Colon (tissue), 2 donors: ENCODE data around the gene CACNA1E.

Experiments used
- FAIRE-seq: peaks from 2 replicates; lab custom pipeline; 2012; peaks lifted over from hg19 to GRCh38; lab: Jason Lieb, UNC
- donor health status: control.
- donor health status: control.

CACNA1E gene

DNA sequence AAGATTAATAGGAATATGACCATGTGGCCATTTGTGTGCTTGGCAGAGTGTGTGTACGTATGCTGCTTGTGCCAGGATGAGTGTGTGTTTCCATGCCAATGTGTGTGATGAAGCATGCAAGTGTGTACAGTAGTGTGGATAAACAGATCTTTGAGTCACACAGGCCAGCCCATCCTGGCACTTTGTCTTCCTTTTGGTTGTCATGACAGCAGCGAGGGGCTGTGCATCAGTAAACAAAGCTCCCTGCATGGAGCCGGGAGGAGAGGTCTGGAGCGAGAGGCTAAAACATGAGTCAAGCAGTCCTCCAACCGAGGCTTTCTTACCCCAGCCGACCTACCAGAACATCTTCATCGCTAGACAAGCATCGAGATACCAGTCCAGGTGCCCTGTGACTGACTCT is 221.2 kb downstream of the CACNA1E start:
- FAIRE-seq, result no peak

DNA sequence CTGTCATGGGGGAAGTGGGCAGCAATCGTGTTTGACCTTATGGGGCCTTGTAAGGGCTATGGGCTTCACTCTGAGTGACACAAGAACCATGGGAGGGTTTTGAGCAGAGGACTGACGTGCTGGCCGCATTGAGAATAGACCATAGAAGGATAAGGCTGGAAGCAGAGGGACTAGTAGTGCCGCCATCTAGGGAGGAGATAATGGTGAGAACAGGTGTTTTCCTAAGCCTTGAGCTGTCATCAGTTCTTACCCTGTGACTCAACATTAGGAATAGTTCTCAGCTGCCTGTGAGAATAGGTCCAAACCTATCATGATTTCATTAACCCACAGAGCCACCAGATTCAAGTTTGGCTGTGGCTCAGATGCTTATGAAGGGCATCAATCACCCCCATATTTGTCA is 228.5 kb downstream of the CACNA1E start:
- no peak for FAIRE-seq

DNA sequence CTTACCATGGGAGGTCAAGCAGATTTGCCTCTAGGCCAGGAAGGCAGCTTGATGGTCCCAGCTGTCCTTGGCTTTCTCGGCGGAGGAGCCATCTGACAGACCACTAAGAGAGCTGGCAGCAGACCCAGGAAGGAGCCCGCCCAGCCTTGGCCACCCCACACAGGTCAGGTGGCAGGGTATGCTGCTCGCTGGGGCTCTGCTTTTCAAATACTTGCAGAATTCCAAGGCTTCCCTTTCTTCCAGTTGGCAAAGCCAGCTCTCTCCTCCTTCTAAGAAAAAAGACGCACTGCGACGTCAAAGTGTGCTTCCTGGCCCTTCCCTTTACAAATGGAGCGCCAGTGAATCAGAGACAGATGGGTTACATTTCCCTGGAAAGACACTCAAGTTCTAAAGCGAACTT is 229.4 kb downstream of the CACNA1E start:
- FAIRE-seq, result no peak

DNA sequence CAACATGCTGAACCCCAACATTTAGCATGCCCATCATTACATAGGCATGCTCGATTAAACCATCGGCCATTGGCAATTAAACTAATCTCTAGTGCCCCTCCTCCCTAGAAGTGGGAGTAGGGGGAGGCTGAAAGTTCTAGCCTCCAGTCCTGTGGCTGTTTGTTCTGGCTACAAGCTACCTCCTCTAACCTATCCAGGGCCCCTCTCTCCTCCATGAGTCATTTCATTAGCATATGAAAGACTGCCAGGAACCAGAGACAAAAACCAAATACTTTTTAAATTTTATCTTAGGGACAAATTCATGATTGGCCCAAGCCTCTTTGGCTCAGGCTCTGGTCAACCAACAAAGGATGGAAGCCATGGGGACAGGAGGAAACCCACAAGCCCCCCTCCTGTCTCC is 231.1 kb downstream of the CACNA1E start:
- FAIRE-seq, result no peak

DNA sequence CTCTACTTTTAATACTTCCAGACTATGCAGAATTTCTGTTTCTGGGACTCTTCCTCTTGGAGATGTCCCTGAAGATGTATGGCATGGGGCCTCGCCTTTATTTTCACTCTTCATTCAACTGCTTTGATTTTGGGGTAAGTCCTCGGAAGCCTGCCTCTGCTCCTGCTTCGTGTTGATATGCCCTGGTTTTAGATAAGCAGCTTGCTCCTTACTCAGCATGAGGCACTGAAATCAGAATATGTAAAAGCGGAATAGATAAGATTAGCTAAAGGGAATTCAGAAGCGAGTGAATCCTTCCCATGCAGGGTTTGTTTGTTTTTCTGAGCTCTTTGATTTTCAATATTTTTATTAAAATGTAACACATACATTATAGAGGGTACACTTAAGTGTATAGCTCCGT is 234.7 kb downstream of the CACNA1E start:
- no peak for FAIRE-seq

DNA sequence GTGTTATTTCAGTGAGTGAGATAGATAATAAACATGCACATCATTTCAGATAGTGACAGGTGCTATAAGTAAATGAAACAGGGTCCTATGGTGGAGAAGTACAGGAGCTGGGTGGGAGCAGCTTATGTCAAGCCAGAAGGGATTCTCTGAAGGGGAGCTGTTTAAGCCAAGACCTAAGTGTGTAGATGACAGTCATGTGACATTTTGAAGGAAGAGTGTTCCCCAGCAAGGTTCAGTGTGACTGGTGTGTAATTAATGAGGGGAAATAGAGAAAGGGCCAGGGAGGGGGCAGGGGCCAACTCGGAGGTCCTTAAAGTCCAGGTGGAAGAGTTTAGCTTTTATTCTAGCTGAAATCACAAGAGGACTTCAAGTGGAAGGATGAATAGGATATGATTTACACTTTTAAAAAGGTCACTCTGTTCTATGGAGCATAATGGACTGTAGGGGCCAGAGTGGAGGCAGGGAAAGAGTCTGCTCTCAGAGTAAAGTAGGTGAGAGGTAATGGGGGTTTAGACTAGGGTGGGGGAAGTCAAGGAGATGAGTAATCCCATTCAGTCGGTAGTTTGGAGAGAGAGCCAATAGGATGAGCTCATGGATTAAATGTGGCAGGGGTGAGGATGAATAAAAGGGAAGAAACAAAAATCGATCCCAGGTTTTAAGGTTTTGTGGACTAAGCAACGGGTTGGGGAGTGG is 243.1 kb downstream of the CACNA1E start:
- no peak for FAIRE-seq

DNA sequence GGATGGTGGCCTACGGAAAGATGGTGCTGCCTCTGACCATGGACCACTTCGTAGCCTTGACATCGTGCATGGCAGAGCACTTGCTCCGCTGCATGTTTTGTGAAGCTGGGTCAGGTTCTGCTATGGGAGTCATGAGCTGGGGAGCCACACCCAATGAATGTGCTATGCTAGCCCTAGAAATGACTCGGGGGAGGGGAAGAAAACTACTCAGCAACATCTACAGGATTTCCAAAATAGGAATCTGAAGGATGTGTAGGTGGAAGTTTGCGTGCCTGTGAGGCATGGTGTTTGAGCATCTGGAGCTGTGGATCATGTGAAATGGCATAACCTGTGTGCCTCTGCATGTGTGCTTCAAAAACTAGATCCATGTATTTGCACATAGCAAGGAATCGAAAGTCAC is 247.3 kb downstream of the CACNA1E start:
- FAIRE-seq, result no peak

DNA sequence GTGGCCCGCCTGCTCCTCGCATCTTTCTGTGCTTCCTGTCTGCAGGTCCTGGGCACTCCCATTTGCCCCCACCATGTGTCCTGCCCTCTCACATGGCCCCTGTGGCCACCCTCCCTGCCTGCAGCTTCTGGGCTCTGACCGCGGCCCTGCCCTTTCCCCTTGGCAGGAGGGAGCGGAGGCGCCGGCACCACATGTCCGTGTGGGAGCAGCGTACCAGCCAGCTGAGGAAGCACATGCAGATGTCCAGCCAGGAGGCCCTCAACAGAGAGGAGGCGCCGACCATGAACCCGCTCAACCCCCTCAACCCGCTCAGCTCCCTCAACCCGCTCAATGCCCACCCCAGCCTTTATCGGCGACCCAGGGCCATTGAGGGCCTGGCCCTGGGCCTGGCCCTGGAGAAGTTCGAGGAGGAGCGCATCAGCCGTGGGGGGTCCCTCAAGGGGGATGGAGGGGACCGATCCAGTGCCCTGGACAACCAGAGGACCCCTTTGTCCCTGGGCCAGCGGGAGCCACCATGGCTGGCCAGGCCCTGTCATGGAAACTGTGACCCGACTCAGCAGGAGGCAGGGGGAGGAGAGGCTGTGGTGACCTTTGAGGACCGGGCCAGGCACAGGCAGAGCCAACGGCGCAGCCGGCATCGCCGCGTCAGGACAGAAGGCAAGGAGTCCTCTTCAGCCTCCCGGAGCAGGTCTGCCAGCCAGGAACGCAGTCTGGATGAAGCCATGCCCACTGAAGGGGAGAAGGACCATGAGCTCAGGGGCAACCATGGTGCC is 249.1 kb downstream of the CACNA1E start:
- no peak for FAIRE-seq

DNA sequence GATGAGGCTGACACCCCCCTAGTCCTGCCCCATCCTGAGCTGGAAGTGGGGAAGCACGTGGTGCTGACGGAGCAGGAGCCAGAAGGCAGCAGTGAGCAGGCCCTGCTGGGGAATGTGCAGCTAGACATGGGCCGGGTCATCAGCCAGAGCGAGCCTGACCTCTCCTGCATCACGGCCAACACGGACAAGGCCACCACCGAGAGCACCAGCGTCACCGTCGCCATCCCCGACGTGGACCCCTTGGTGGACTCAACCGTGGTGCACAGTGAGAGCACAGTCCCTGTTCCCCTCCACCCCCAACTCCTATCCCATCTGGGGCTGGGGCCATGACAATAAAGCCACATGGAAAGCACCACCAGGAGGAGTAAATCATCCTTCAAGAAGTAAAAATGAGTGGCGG is 250.2 kb downstream of the CACNA1E start:
- no peak for FAIRE-seq

DNA sequence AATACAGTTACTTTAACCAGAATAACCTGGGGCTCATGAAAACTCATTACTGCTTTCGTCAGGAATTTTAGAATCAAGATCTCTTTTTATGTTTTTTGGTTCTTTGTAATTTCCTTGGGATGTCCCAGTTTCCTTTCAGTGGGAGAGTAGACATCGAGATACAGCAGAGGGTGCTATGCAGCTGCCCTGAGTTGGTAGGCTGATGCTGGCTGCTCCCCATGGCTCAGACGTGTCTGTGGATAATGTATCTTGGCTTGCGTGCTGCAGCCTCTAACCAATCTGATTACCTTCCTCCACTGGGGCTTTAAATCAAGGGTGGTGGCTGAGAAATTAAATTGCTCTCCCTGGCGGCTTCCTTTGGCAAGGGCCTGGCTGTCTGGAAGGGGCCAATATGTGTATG is 253.7 kb downstream of the CACNA1E start:
- no peak for FAIRE-seq

DNA sequence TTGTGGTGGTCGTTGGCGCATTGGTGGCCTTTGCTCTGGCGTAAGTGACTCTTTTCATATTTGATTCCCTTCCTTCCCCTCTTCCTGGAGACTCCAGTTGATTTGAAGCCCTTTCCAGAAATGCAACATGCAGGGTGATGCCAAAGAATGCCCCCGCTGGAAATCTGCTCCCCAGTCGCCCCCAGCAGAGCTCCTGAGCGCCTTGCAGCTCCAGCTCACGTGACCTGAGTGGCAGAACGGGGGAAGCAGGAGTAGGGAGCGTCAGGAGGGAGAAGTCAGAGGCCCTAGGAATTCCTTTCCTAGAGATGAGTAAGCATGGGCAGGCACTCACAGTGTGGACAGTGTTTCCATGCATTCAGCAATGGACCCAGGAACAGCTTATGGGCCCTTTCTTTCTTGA is 255.9 kb downstream of the CACNA1E start:
- no peak for FAIRE-seq

DNA sequence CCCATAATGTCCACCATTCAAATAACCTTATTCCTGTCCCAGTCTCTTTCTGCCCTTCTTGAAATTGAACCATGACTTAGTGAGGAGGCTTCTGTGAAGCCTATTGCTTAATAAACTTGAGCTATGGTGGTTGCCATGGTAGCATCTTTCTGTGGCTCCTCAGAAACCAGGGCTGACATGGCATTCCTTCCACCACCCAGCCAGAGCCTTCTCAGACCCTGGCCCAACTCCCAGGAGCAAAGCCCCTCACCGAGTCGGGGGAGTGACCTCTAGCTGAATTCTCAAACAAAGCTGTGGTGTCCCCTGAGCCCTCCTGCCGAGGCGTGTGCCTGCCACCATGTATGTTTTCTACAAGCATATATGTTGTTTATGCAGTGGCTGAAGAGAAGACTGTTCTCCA is 259.1 kb downstream of the CACNA1E start:
- no peak for FAIRE-seq

DNA sequence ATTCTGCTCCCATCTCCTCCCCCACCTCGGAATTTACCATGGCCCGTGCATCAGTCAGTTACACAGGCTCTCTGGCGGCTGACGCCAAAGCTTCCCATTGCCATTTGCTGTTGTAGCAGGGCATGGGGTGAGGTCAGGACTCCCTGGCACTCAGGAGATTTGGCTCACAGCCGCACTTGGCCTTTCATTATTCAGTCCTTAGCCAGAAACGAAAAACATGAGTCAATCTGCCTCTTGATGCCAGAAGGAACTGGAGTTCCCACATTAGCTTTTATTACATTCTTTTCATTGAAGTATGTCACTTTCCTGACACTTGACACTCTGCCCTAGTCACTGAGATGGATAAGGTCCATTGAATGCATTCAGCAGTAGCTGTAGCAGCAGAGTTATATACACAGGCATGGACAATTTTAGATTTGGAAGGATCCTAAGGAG is 260.6 kb downstream of the CACNA1E start:
- FAIRE-seq, result no peak

DNA sequence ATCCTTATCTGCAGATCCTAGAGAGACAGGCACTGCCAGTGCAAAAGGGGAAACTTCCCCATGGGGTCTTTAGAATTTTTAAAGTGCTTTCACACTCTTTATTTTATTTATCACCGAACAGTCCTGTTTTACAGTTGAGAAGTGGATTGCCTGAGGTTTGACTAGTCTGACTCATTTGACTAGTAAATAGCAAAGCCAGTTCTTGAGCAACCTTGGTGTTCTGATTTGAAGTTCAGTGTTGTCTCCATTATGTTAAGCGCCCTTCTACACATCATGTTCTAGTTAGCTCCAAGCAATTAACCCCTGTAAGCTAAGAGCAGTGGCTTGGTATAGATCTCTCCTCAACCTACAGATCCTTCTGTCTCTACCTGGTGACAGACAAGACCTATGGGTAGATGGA is 262.9 kb downstream of the CACNA1E start:
- no peak for FAIRE-seq

DNA sequence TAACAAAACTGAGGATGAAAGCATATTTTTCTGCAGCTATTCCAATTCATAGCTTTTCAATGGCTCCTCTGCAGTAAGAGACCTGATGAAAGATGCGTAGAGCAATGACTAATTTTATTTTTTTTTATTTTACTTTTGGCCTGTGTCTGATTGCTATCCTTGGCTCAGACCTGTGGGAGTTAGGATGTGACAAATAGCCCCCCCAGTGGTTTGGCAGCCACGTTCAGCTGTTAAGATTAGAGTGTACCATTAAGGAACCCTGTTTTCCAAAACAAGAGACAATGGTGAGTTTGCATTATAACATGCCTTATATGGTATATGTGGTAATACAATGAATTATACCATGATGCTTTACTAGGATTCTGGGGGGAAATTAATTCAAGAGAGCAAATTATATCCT is 264.7 kb downstream of the CACNA1E start:
- FAIRE-seq, result no peak

DNA sequence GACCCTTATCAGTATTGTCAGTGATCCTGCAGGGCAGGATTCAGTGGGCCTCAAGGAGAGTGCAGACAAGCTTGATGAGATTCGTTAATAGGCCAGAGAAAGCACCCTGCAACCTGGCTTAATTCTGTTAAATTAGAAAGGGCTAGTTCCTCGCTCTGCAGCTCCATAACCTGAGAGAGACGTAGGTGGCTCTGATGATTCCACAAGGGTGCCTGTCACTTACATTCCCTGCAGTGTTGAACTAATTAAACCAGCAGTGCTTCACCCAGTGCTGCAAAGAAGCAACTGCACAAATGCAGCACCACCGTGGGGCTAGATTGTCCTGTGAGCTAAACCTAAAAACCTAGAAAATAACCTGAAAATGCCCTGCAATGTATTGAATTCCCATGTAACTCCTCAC is 270.8 kb downstream of the CACNA1E start:
- FAIRE-seq, result no peak

DNA sequence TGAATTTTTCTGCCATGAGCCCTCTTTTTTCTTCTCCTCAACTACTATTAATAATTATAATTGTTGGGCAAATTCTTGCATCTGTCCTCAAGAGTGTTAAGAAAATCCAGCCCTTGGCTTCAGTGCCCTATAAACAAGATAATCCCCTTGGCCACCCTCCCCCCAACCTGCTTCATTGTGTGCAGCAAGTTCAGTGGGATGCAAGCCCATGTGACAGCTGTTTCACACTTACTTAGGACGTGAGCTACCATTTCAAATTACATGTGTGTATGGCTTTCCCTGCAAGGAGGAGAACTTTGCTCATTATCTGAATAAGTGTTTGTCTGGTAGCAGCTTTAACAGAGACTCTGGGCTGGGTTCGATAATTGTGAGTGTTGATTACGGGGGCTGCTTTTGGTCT is 276.2 kb downstream of the CACNA1E start:
- no peak for FAIRE-seq

DNA sequence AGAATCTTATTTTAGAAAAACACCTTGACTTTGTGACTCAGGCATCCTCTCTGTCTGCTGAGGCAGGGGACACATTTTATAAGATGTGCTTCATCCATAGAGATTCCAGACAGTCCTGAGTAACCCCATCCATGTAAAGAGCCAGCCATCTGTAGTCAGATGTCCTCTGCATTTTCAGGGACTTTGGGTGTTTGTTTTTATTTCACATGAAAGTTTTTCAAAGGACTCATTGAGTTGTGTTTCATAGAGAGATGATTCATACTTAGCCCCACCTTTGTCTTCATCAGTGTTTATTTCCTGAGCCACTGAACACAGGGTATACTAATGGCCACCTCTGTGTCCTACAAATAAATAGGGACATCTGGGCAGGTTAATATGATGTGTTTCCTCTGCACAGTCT is 280.4 kb downstream of the CACNA1E start:
- FAIRE-seq, result no peak

DNA sequence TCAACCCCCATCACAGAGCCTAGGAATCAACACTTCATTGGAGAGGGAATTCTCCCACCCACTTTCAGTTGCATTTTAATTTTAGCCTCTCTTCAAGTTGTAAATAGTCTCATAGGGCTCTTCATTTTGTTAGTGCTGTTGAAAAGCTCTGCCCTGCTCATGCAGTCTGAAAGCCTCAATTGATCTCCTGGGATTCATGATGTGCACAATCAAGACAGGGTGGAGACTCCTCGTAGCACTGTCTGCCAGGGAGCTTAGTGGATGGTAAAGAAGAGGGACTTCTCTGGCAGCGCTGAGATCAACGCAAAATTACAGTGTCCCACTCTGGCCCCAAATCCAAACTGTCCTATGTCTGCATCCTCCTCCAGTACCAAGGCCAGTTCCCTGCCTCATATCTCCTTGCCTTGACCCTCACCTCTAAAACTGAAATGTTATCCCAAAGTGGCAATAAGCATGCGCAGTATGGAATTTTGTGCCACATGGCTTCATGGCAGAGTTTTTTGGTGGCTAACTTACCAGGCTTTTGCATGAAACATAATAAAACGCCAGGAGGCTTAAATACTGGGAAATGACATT is 282.2 kb downstream of the CACNA1E start:
- FAIRE-seq, result no peak

DNA sequence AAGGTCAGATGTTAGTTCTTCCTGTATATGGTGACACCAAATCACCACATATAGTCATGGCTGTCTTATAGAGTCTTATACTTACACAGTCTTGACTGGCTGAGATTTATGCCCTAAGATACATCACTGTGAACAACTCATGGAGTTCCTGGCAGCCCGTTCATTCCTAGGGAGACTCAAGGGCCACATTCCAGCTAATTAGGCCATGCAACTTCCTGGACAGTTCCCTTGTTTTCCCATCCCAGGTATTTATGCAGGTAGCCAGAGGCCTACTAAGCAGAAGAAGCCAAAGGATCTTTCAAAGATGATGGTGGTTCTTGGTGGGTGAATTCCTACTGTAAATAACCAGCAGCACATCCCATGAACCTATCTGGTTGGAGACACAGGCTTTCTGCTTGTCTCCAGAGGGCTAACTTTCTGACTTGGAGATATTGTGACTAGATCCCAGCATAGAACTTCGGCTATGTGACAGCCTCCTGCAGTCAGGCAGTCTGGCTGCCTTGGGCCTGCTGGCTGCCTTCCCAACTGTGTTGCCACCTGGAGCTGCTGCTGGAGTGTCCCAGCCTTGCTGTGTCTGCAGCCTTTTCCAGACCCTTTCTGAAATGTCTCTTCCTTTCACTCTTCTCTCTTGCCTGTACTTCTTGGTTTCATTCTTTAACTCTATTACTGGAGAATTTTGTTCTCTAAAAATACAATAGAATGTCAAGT is 283.8 kb downstream of the CACNA1E start:
- FAIRE-seq, result no peak

DNA sequence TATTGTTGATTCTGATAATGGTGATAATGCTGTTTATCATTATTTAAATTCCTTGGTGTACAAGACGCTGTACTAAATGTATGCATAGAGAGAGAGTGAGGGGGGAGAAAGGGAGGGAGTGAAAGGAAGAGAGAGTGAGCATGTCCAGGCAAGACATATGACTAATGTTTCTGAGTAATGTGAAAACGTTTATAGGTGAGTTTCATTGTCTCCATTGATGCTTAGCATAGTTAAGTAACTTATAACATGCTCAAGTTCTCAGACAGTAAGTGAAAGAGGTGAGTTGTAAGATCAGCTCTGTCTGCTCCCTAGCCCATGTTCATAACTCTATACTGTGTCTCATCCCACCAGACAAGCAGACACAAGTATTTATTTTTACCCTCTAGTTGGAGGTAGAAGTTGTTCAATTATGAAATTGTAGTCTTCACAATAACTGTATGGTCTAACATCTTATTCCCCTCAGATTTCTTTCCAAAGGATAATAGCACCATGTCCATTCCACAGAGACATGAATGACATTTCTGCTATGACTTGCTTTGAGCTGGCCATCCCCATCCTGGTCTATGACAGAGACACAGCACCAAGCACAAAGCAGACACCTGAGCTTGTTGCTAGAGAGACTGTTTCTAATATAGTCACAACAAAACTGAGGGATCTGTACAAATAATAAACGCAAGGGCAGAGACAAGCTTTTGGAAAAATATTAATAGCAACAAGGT is 285.1 kb downstream of the CACNA1E start:
- FAIRE-seq, result no peak

DNA sequence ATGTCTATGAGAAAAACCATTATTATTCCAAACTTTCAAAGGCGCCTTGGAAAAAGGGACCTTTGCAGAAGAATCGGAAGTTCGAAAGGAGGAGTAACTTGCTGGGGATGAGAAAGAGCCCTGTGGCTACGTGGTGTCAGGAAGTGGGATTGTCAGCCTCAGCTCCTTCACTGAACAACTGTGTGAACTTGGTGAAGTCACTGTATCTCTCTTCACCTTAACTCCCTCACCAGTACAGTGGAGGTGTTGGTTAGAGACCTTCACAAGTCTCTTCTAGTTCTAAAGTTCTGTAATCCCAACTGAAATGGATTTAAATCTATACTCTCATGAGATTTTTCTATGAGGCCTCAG is 285.6 kb downstream of the CACNA1E start:
- FAIRE-seq, result no peak
